Mesenchymal stem cell (in vitro differentiated cells and primary cell): Measurements from ENCODE around the gene DISC1.
"Not testable (repeated sequence)": the region's sequence is repeated elsewhere in the genome, so short reads cannot be mapped to it uniquely, and the experiment has no call there.

Experiments used
- DNase-seq: peaks from one replicate; pipeline ENCODE4 v3.0.0-alpha.2; 2013
- H2AFZ ChIP-seq: one replicate; pipeline ENCODE4 v1.6.1; 2013; ENCODE audit warnings: low read depth, mild to moderate bottlenecking, control low read depth, inconsistent platforms, low read length, moderate library complexity
- H2AK5ac ChIP-seq: 2 replicates; pipeline ENCODE4 v1.6.1; 2013; ENCODE audit warnings: low read length, moderate library complexity, mild to moderate bottlenecking, inconsistent platforms; ENCODE audit not compliant: severe bottlenecking
- H2BK120ac ChIP-seq: one replicate; pipeline ENCODE4 v1.6.1; 2013; ENCODE audit warnings: low read depth, mild to moderate bottlenecking, inconsistent platforms, low read length, moderate library complexity
- H2BK12ac ChIP-seq, 2 experiments: one replicate each; pipeline ENCODE4 v1.6.1; 2013; ENCODE audit warnings: inconsistent platforms in 2 of 2, low read length in 2 of 2, mild to moderate bottlenecking in 2 of 2, moderate library complexity in 2 of 2, control low read depth in 1 of 2
- H2BK15ac ChIP-seq: one replicate; pipeline ENCODE4 v1.6.1; 2013; ENCODE audit warnings: mild to moderate bottlenecking, low read depth, inconsistent platforms; ENCODE audit not compliant: poor library complexity, severe bottlenecking
- H2BK5ac ChIP-seq: 2 replicates; pipeline ENCODE4 v1.6.1; 2013; ENCODE audit warnings: low read depth, mild to moderate bottlenecking, low read length, control low read depth, inconsistent platforms; ENCODE audit not compliant: poor library complexity, severe bottlenecking
- H3K14ac ChIP-seq, 2 experiments: one replicate each; pipeline ENCODE4 v1.6.1; 2013; ENCODE audit warnings: inconsistent platforms in 2 of 2, low read length in 2 of 2, control low read depth in 1 of 2, mild to moderate bottlenecking in 1 of 2, moderate library complexity in 1 of 2
- H3K18ac ChIP-seq, 2 experiments: one replicate each; pipeline ENCODE4 v1.6.1; 2013; ENCODE audit warnings: inconsistent platforms in 2 of 2, low read length in 2 of 2, control low read depth in 1 of 2, low read depth in 1 of 2, mild to moderate bottlenecking in 1 of 2
- H3K23ac ChIP-seq, 2 experiments: one replicate each; pipeline ENCODE4 v1.6.1; 2013; ENCODE audit warnings: inconsistent platforms in 2 of 2, low read length in 2 of 2, mild to moderate bottlenecking in 2 of 2, moderate library complexity in 2 of 2, control low read depth in 1 of 2
- H3K27ac ChIP-seq: 2 replicates; pipeline ENCODE4 v1.5.1; 2013; ENCODE audit warnings: mild to moderate bottlenecking, moderate library complexity, low read length, control low read depth, inconsistent platforms; ENCODE audit not compliant: poor library complexity, severe bottlenecking
- H3K27me3 ChIP-seq, 2 experiments: 2 replicates each; pipeline versions ENCODE4 v1.6.1 to v1.7.0; 2013; ENCODE audit warnings: low read length in 2 of 2, mild to moderate bottlenecking in 2 of 2, moderate library complexity in 2 of 2, control low read depth in 1 of 2, inconsistent platforms in 1 of 2; ENCODE audit not compliant: control insufficient read depth in 1 of 2, insufficient read depth in 1 of 2
- H3K36me3 ChIP-seq, 2 experiments: 2 replicates each; pipeline versions ENCODE4 v1.6.1 to v1.7.0; 2013; ENCODE audit warnings: low read length in 2 of 2, control low read depth in 1 of 2, inconsistent platforms in 1 of 2, low read depth in 1 of 2, mild to moderate bottlenecking in 1 of 2; ENCODE audit not compliant: insufficient read depth in 2 of 2, control insufficient read depth in 1 of 2
- H3K4ac ChIP-seq, 2 experiments: one replicate each; pipeline ENCODE4 v1.6.1; 2013; ENCODE audit warnings: inconsistent platforms in 2 of 2, low read length in 2 of 2, mild to moderate bottlenecking in 2 of 2, moderate library complexity in 2 of 2, control low read depth in 1 of 2, low read depth in 1 of 2
- H3K4me1 ChIP-seq: 2 replicates; pipeline ENCODE4 v1.6.1; 2013; ENCODE audit warnings: low read depth, low read length, control low read depth; ENCODE audit not compliant: control insufficient read depth, insufficient read depth
- H3K4me2 ChIP-seq: 2 replicates; pipeline ENCODE4 v1.6.1; 2013; ENCODE audit warnings: low read length, mild to moderate bottlenecking, inconsistent platforms; ENCODE audit not compliant: poor library complexity, severe bottlenecking
- H3K4me3 ChIP-seq, 2 experiments: 2 replicates each; pipeline versions ENCODE4 v1.5.1 to v1.7.0; 2013; ENCODE audit warnings: low read length in 2 of 2, mild to moderate bottlenecking in 2 of 2, control low read depth in 1 of 2, low read depth in 1 of 2; ENCODE audit not compliant: insufficient read depth in 1 of 2
- H3K79me1 ChIP-seq: replicated peaks from 2 replicates; pipeline ENCODE4 v1.6.1; 2013; ENCODE audit warnings: mild to moderate bottlenecking, control low read depth, low read length, inconsistent platforms; ENCODE audit not compliant: poor library complexity, severe bottlenecking
- H3K9ac ChIP-seq: 2 replicates; pipeline ENCODE4 v1.7.0; 2013; ENCODE audit warnings: mild to moderate bottlenecking, low read length, moderate library complexity
- H3K9me3 ChIP-seq: 2 replicates; pipeline ENCODE4 v1.7.0; 2013; ENCODE audit warnings: mild to moderate bottlenecking, low read length; ENCODE audit not compliant: control insufficient read depth
- H4K8ac ChIP-seq: one replicate; pipeline ENCODE4 v1.6.1; 2013; ENCODE audit warnings: inconsistent platforms, mild to moderate bottlenecking, low read length, moderate library complexity
- H4K91ac ChIP-seq: one replicate; pipeline ENCODE4 v1.6.1; 2013; ENCODE audit warnings: mild to moderate bottlenecking, low read length, inconsistent platforms
- WGBS: methylation state at CpG from one replicate; pipeline ENCODE4 v1.1.7; 2013; ENCODE audit warnings: mixed read lengths; 5-methylcytosine and 5-hydroxymethylcytosine counted together

The DISC1 gene

DNA sequence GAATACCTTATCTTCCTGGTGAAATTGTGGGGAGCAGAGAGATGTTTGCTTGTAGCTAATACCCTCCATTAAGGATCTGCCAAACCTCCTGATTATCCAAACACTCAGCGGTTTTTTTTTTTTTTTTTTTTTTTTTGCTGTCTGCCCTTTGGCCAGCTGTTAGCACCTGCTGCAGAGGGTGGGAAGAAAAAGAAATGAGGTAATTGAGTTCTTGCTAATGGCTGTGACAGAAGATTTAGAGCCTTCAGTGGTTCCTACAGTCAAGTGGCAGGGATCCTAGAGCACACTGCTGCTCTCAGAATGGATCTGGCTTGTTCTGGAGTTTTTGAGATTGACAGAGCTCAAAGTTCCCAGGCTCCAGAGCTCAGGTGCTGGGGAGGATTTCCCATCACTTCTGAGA is 342.5 kb downstream of the DISC1 start:
- no peak overlapping the region for H4K91ac ChIP-seq
- H3K4me1 ChIP-seq: no peaks in the 10 kb centered on the region
- no peak overlapping the region for H3K9ac ChIP-seq
- no peak overlapping the region for H3K18ac ChIP-seq
- H2BK5ac ChIP-seq: no peak overlapping the region
- H3K36me3 ChIP-seq: peaks cover 0 to 2% of the 10 kb centered on the region in 2 experiments
- no CpG with 5 or more reads among the region's 1 CpG for WGBS
- H2AK5ac ChIP-seq: no peak overlapping the region
- H4K8ac ChIP-seq: no peak overlapping the region
- peak; percentile 32 for DNase-seq
- H2BK120ac ChIP-seq: no peak overlapping the region
- no peak overlapping the region for H2BK12ac ChIP-seq
- H3K27ac ChIP-seq: no peak overlapping the region
- H3K4me2 ChIP-seq: no peak overlapping the region
- H2AFZ ChIP-seq: no peak overlapping the region
- no peak overlapping the region for H3K4me3 ChIP-seq
- H3K4ac ChIP-seq: no peak overlapping the region
- H3K9me3 ChIP-seq: no peaks in the 10 kb centered on the region
- no peak overlapping the region for H3K14ac ChIP-seq
- no peaks in the 10 kb centered on the region for H3K27me3 ChIP-seq
- H2BK15ac ChIP-seq: no peak overlapping the region
- H3K79me1 ChIP-seq: peaks cover 4% of the 10 kb centered on the region
- H3K23ac ChIP-seq: no peak overlapping the region

DNA sequence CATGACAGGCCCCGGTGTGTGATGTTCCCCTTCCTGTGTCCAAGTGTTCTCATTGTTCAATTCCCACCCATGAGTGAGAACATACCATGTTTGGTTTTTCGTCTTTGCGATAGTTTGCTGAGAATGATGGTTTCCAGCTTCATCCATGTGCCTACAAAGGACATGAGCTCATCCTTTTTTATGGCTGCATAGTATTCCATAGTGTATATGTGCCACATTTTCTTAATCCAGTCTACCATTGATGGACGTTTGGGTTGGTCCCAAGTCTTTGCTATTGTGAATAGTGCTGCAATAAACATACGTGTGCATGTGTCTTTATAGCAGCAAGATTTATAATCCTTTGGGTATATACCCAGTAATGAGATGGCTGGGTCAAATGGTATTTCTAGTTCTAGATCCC is 343.2 kb downstream of the DISC1 start:
- not testable (repeated sequence) for H4K8ac ChIP-seq, H3K79me1 ChIP-seq, H4K91ac ChIP-seq, H3K4me1 ChIP-seq, H3K4me2 ChIP-seq, H3K4me3 ChIP-seq, H2BK120ac ChIP-seq, H3K27me3 ChIP-seq, H3K4ac ChIP-seq, H3K18ac ChIP-seq, H3K36me3 ChIP-seq, H3K23ac ChIP-seq, H3K9ac ChIP-seq, H3K27ac ChIP-seq, H2AK5ac ChIP-seq, H2AFZ ChIP-seq, DNase-seq, H2BK15ac ChIP-seq, H3K9me3 ChIP-seq, H2BK12ac ChIP-seq, H2BK5ac ChIP-seq, H3K14ac ChIP-seq
- 93% methylated on average over 3 of the region's 5 CpGs for WGBS

DNA sequence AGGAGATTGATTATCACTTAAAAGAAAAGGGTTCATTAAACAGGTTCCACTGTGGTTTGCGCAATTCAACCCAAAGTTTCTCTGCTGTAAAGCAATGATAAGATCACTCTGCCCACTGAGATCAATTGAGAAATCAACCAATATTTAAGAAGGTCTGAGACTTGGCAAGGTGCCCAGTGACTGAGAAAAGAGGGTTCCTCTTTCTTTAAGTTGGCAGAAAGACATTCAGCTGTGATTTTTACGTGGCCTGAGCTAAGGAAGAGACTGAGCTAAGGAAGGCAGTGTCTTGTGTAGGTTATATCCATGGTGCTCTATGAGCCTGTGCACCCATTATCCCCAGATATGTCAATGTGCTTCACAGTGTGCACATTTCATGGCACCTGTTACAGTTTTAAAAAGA is 344.1 kb downstream of the DISC1 start:
- DNase-seq: no peak

DNA sequence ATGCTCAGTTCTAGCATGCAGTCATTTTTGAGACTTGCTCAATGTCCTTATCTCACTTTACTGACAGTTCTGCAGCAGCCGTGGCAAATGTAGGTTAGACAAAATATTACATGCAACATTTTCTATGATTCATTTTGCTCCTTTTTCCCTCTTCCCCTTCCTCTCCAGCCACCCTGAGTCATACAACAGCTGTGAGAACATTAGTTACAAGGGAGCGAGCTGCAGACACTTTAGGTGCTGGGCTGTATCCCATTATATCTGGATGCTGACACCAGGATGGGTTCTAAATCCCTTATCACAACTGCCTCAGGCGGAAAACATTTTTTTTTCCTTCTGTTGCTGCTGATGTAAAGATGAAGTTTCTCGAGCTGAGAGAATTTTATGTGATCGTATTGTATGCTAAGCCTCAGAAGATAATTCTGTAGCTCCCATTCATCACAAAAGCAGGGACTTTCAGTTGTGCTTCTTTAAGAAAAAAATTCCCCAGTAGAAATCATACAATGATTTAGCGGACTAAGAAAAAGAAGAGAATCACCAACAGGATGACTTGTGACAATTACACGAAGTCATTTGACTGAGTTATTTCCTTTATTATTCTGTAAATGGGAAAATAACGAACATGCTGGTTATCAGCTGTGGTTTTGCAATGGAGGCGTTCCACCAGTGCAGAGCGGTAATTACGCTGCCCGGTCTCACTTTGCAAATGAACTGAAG is 345.0 kb downstream of the DISC1 start:
- peak; percentile 51 for DNase-seq
- Histone ChIP-seq H2BK5ac (no peak overlapping the region), H3K4me2 (no peak overlapping the region), H3K36me3 (no peaks in the 10 kb centered on the region), H3K79me1 (peaks cover 4% of the 10 kb centered on the region), H3K27me3 (no peaks in the 10 kb centered on the region), H3K14ac (no peak overlapping the region), H3K18ac (no peak overlapping the region), H2AK5ac (no peak overlapping the region), H3K9ac (no peak overlapping the region), H3K4ac (no peak overlapping the region), H3K9me3 (no peaks in the 10 kb centered on the region), H2AFZ (no peak overlapping the region), H4K91ac (no peak overlapping the region), H2BK120ac (no peak overlapping the region), H3K4me3 (no peak overlapping the region), H4K8ac (no peak overlapping the region), H3K4me1 (no peaks in the 10 kb centered on the region), H2BK15ac (no peak overlapping the region), H2BK12ac (no peak overlapping the region), H3K23ac (no peak overlapping the region), H3K27ac (no peak overlapping the region)
- 77% methylated on average over 12 of the region's 12 CpGs for WGBS

More for the DNA sequence above, 344.1 kb downstream of the DISC1 start:
- Histone ChIP-seq H2BK5ac (no peak overlapping the region), H3K23ac (no peak overlapping the region), H3K9ac (no peak overlapping the region), H2BK15ac (no peak overlapping the region), H3K4me2 (no peak overlapping the region), H3K4me3 (no peak overlapping the region), H3K4ac (no peak overlapping the region), H3K27ac (no peak overlapping the region), H2BK12ac (no peak overlapping the region), H2BK120ac (no peak overlapping the region), H2AFZ (no peak overlapping the region), H3K9me3 (no peaks in the 10 kb centered on the region), H4K91ac (no peak overlapping the region), H3K79me1 (peaks cover 2% of the 10 kb centered on the region), H3K36me3 (no peaks in the 10 kb centered on the region), H3K14ac (no peak overlapping the region), H3K27me3 (no peaks in the 10 kb centered on the region), H4K8ac (no peak overlapping the region), H2AK5ac (no peak overlapping the region), H3K18ac (no peak overlapping the region), H3K4me1 (no peaks in the 10 kb centered on the region)
- 93% methylated on average over 2 of the region's 2 CpGs for WGBS
